HepG2 (cell line): ENCODE data around the gene RAC2. TPM values are rescaled to one million over a fixed set of nuclear protein-coding genes. Genes with fewer than 3 reads are reported as not detected.

Experiments
- CREM ChIP-seq, 2 experiments: sonication (generic) in 1 of 2; formaldehyde crosslinking in 1 of 2; IDR thresholded peaks; 2 replicates each; pipeline versions ENCODE4 v1.4.0 to v1.6.1; 2016 to 2020; ENCODE audit warnings: antibody characterized with exemption in 1 of 2, mild to moderate bottlenecking in 1 of 2, missing genetic modification reagents in 1 of 2
- HNRNPK ChIP-seq: fragments of 200-400 bp; formaldehyde crosslinking; IDR thresholded peaks from 2 replicates; pipeline ENCODE4 v1.6.1; 2018; ENCODE audit warnings: low read length, low read depth, moderate library complexity, mild to moderate bottlenecking; ENCODE audit not compliant: poor library complexity, severe bottlenecking
- MAF1 ChIP-seq: sonication (generic); formaldehyde crosslinking; IDR thresholded peaks from 2 replicates; pipeline ENCODE4 v1.5.0; 2020; ENCODE audit warnings: missing genetic modification reagents, borderline replicate concordance
- MED1 ChIP-seq: sonication (generic); formaldehyde crosslinking; IDR thresholded peaks from 2 replicates; pipeline ENCODE4 v1.4.0; 2020; ENCODE audit warnings: missing genetic modification reagents
- MIXL1 ChIP-seq: IDR thresholded peaks from 2 replicates; pipeline ENCODE4 v1.6.1; 2016
- RXRA ChIP-seq: sonication (generic); formaldehyde crosslinking; IDR thresholded peaks from 2 replicates; pipeline ENCODE4 v1.5.1; 2020; ENCODE audit warnings: missing genetic modification reagents
- SALL1 ChIP-seq: sonication (generic); formaldehyde crosslinking; IDR thresholded peaks from 2 replicates; pipeline ENCODE4 v1.8.0; 2022; ENCODE audit warnings: mild to moderate bottlenecking, missing genetic modification reagents
- ZFX ChIP-seq: sonication (generic); formaldehyde crosslinking; IDR thresholded peaks from 2 replicates; pipeline ENCODE4 v1.4.0; 2020; ENCODE audit warnings: mild to moderate bottlenecking, low read depth, missing genetic modification reagents, moderate library complexity
- ZNF124 ChIP-seq: sonication (generic); formaldehyde crosslinking; IDR thresholded peaks from 2 replicates; pipeline ENCODE4 v1.4.0; 2020; ENCODE audit warnings: missing genetic modification reagents
- ZNF136 ChIP-seq: sonication (generic); formaldehyde crosslinking; IDR thresholded peaks from 2 replicates; pipeline ENCODE4 v1.8.1; 2022; ENCODE audit warnings: low read depth, mild to moderate bottlenecking, moderate library complexity, missing genetic modification reagents
- ZNF207 ChIP-seq: fragments of 450-650 bp; IDR thresholded peaks from 2 replicates; pipeline ENCODE4 v1.6.1; 2016; ENCODE audit warnings: antibody characterized with exemption, borderline replicate concordance
- ZNF317 ChIP-seq: sonication (generic); formaldehyde crosslinking; IDR thresholded peaks from 2 replicates; pipeline ENCODE4 v1.5.0; 2020; ENCODE audit warnings: mild to moderate bottlenecking, missing genetic modification reagents
- ZNF446 ChIP-seq: sonication (generic); formaldehyde crosslinking; IDR thresholded peaks from 2 replicates; pipeline ENCODE4 v1.5.0; 2020; ENCODE audit warnings: mild to moderate bottlenecking, missing genetic modification reagents
- ZNF607 ChIP-seq: sonication (generic); formaldehyde crosslinking; IDR thresholded peaks from 2 replicates; pipeline ENCODE4 v1.5.1; 2020; ENCODE audit warnings: missing genetic modification reagents, mild to moderate bottlenecking, borderline replicate concordance
- ZNF761 ChIP-seq: sonication (generic); formaldehyde crosslinking; conservative IDR thresholded peaks from 2 replicates; pipeline ENCODE4 v1.4.0; 2020; ENCODE audit warnings: mild to moderate bottlenecking, missing genetic modification reagents
- ZNF781 ChIP-seq: sonication (generic); formaldehyde crosslinking; IDR thresholded peaks from 2 replicates; pipeline ENCODE4 v1.5.1; 2020; ENCODE audit warnings: borderline replicate concordance, mild to moderate bottlenecking, missing genetic modification reagents; ENCODE audit errors: not compliant biosample characterization
- ZNF816 ChIP-seq: sonication (generic); formaldehyde crosslinking; IDR thresholded peaks from 2 replicates; pipeline ENCODE4 v1.8.0; 2022; ENCODE audit warnings: missing genetic modification reagents, mild to moderate bottlenecking, borderline replicate concordance
- polyA plus RNA-seq, 8 experiments: library from polyadenylated mRNA; depleted of rRNA in 3 of 8; stranded (reverse) in 7 of 8; unstranded in 1 of 8; fragments of >200 nt; fragmentation: Illumina TruSeq in 4 of 8; extraction: Trizol in 4 of 8; gene quantifications; 2 replicates each; pipeline versions ENCODE4 v1.2.1 to v1.2.3, GENCODE V29; 2011 to 2016; ENCODE audit warnings: low read depth in 4 of 8, missing spikeins in 1 of 8, mixed read lengths in 1 of 8; ENCODE audit not compliant: insufficient read depth in 1 of 8
- total RNA-seq, 5 experiments: library from RNA; depleted of rRNA; stranded (reverse); fragments of >200 nt; fragmentation: Illumina TruSeq; extraction: Trizol; gene quantifications; 2 replicates each; pipeline ENCODE4 v1.2.3, GENCODE V29; 2016; ENCODE audit warnings: low read depth in 1 of 5
- TF ChIP-seq, protein P1 (sequence below): sonication (generic); formaldehyde crosslinking; IDR thresholded peaks from 2 replicates; pipeline ENCODE4 v1.4.0; 2020; ENCODE audit warnings: low read depth, missing genetic modification reagents
- TF ChIP-seq, protein P2 (sequence below): sonication (generic); formaldehyde crosslinking; IDR thresholded peaks from 2 replicates; pipeline ENCODE4 v1.5.1; 2020; ENCODE audit warnings: mild to moderate bottlenecking, missing genetic modification reagents, moderate library complexity
- TF ChIP-seq, protein P3 (sequence below): sonication (generic); formaldehyde crosslinking; IDR thresholded peaks from 2 replicates; pipeline ENCODE4 v1.4.0; 2020; ENCODE audit warnings: mild to moderate bottlenecking, low read depth, missing genetic modification reagents

The RAC2 gene
- total and polyA plus RNA-seq, 2 of the 13 experiments (the other 11 are each of a cell fraction or from before 2014, with no cell fraction given): 0.73 TPM; not detected in 1

GRCh38 chr22:37196539-37197450 lies 47.3 kb downstream of the RAC2 start (continued):
- TF ChIP-seq ZNF207: no peak
- TF ChIP-seq, protein P1, sequence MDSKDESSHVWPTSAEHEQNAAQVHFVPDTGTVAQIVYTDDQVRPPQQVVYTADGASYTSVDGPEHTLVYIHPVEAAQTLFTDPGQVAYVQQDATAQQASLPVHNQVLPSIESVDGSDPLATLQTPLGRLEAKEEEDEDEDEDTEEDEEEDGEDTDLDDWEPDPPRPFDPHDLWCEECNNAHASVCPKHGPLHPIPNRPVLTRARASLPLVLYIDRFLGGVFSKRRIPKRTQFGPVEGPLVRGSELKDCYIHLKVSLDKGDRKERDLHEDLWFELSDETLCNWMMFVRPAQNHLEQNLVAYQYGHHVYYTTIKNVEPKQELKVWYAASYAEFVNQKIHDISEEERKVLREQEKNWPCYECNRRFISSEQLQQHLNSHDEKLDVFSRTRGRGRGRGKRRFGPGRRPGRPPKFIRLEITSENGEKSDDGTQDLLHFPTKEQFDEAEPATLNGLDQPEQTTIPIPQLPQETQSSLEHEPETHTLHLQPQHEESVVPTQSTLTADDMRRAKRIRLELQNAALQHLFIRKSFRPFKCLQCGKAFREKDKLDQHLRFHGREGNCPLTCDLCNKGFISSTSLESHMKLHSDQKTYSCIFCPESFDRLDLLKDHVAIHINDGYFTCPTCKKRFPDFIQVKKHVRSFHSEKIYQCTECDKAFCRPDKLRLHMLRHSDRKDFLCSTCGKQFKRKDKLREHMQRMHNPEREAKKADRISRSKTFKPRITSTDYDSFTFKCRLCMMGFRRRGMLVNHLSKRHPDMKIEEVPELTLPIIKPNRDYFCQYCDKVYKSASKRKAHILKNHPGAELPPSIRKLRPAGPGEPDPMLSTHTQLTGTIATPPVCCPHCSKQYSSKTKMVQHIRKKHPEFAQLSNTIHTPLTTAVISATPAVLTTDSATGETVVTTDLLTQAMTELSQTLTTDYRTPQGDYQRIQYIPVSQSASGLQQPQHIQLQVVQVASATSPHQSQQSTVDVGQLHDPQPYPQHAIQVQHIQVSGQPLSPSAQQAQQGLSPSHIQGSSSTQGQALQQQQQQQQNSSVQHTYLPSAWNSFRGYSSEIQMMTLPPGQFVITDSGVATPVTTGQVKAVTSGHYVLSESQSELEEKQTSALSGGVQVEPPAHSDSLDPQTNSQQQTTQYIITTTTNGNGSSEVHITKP (CRISPR knock-in tag): peak; percentile 97
- peak; percentile 72 for TF ChIP-seq MED1 (CRISPR knock-in tag)
- peak; percentile 81 for TF ChIP-seq SALL1 (CRISPR knock-in tag)
- TF ChIP-seq ZNF816 (CRISPR knock-in tag): no peak
- no peak for TF ChIP-seq MAF1 (CRISPR knock-in tag)
- TF ChIP-seq ZNF136: no peak
- peak; percentile 50; the same call in 1 of the 2 replicates for TF ChIP-seq ZNF761 (CRISPR knock-in tag)
- 0 out of 2 replicates have a peak, but pooled peaks have one; percentile 34 for TF ChIP-seq ZNF607 (CRISPR knock-in tag)
- TF ChIP-seq ZNF781 (CRISPR knock-in tag): no peak
- TF ChIP-seq CREM (IDR thresholded peaks at IDR 0.05): peak; percentile 38; the same call in 1 of the 2 replicates
- TF ChIP-seq CREM (CRISPR knock-in tag; IDR thresholded peaks at IDR 0.05): no peak
- TF ChIP-seq ZNF124 (CRISPR knock-in tag): peak; percentile 51; the same call in 1 of the 2 replicates
- TF ChIP-seq, protein P2, sequence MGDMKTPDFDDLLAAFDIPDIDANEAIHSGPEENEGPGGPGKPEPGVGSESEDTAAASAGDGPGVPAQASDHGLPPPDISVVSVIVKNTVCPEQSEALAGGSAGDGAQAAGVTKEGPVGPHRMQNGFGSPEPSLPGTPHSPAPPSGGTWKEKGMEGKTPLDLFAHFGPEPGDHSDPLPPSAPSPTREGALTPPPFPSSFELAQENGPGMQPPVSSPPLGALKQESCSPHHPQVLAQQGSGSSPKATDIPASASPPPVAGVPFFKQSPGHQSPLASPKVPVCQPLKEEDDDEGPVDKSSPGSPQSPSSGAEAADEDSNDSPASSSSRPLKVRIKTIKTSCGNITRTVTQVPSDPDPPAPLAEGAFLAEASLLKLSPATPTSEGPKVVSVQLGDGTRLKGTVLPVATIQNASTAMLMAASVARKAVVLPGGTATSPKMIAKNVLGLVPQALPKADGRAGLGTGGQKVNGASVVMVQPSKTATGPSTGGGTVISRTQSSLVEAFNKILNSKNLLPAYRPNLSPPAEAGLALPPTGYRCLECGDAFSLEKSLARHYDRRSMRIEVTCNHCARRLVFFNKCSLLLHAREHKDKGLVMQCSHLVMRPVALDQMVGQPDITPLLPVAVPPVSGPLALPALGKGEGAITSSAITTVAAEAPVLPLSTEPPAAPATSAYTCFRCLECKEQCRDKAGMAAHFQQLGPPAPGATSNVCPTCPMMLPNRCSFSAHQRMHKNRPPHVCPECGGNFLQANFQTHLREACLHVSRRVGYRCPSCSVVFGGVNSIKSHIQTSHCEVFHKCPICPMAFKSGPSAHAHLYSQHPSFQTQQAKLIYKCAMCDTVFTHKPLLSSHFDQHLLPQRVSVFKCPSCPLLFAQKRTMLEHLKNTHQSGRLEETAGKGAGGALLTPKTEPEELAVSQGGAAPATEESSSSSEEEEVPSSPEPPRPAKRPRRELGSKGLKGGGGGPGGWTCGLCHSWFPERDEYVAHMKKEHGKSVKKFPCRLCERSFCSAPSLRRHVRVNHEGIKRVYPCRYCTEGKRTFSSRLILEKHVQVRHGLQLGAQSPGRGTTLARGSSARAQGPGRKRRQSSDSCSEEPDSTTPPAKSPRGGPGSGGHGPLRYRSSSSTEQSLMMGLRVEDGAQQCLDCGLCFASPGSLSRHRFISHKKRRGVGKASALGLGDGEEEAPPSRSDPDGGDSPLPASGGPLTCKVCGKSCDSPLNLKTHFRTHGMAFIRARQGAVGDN (CRISPR knock-in tag): peak; percentile 66
- TF ChIP-seq HNRNPK: no peak
- TF ChIP-seq, protein P3, sequence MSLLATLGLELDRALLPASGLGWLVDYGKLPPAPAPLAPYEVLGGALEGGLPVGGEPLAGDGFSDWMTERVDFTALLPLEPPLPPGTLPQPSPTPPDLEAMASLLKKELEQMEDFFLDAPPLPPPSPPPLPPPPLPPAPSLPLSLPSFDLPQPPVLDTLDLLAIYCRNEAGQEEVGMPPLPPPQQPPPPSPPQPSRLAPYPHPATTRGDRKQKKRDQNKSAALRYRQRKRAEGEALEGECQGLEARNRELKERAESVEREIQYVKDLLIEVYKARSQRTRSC: no peak
- TF ChIP-seq ZNF317 (CRISPR knock-in tag): peak; percentile 63; the same call in 1 of the 2 replicates
- TF ChIP-seq ZNF446 (CRISPR knock-in tag): no peak
- TF ChIP-seq MIXL1 (CRISPR knock-in tag): 0 out of 2 replicates have a peak, but pooled peaks have one; percentile 16
- peak; percentile 86 for TF ChIP-seq RXRA
- TF ChIP-seq ZFX (CRISPR knock-in tag): peak; percentile 68; the same call in 1 of the 2 replicates
